Activated T-cell treated with anti-CD3 and anti-CD28 coated beads for 4 hours (primary cell): ENCODE results near the gene AGPS.
"Not testable (repeated sequence)": the region's sequence is repeated elsewhere in the genome, so short reads cannot be mapped to it uniquely, and the experiment has no call there.

ENCODE experiments used
- DNase-seq: peaks from one replicate; pipeline ENCODE4 v3.0.0-alpha.2; 2020

Gene AGPS

DNA sequence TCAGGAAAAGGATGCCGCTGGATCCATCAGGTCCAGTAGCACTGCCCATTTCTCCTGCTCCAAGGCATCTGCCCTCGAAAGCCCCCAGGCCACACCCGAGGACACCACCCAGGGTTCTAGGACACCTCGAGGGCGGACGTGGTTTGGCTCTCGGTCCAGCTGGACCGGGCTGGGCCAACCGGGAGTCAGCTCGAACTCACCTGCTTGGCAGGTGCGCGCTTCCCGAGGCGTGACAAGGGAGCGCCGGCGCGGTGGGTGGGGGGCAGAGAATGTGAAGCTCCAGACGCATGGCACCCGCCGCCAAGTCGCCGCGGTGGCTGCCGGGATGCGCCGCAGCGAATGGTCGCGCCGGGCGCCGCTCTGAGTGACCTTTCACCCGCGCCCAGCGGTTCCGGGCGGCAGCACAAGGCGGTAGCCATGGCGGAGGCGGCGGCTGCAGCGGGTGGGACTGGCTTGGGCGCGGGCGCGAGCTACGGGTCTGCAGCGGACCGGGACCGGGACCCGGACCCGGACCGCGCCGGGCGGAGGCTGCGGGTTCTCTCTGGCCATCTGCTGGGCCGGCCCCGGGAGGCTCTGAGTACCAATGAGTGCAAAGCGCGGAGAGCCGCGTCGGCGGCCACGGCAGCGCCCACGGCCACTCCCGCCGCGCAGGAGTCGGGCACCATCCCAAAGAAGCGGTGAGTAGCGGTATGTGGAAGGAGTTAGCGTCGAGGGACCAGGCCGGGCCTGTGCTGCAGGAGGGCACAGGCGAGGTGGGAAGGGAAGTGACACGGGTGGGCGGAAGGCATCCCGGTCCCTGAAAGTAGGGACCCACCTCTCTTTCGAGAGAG is at the start of gene AGPS:
TSS of gene AGPS (plus strand) at position 401 of the 830 bp plus-strand sequence. CDS start at position 418, 17 bp downstream.
- DNase-seq, result peak; percentile 50

DNA sequence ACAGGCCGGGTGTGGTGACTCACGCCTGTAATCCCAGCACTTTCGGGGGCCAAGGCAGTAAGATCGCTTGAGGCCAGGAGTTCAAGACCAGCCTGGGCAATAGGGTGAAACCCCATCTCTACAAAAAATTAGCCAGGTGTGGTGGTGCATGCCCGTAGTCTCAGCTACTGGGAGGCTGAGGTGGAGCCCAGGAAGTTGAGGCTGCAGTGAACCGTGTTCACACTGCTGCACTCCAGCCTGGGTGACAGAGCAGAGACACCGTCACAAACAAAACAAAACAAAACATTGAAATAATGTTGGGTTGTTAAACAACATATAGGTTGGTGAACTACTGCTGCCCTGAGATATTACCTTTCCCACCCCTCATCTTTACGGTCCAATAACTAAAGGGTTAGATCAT is 48.8 kb upstream of the AGPS start:
- no peak for DNase-seq

DNA sequence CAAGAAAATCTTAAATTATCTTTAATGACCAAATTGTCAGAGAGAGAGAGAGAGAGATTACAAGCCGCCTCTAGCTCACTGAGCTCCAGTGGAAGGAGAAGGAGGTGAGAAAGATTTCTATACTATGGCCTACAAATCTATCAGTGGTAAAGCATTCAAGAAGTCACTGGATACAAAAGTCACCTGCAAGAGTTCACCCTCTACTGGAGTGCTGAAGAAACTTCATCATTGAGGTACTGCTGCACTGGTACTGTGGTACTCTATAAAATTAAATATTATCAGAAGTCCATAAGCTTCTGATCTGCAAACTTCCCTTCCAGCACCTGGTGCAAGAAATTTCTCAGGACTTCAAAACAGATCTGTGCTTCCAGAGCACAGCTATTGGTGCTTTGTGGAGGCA is 48.3 kb upstream of the AGPS start:
- DNase-seq, result no peak

DNA sequence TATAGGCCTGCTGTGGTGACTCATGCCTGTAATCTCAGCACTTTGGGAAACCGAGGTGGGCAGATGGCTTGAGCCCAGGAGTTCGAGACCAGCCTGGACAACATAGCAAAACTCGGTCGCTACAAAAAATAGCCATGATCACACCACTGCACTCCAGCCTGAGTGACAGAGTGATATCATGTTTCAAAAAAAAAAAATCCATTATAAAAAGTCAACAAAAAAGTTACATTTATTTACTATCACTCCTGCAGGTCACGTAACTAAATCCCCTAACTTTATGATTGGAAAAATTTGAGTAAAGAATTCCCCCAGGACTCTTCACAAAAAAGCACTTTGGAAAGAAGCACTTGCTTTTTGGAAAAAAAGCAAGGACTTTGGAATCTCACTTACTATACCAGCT is 46.4 kb upstream of the AGPS start:
- DNase-seq, result no peak

DNA sequence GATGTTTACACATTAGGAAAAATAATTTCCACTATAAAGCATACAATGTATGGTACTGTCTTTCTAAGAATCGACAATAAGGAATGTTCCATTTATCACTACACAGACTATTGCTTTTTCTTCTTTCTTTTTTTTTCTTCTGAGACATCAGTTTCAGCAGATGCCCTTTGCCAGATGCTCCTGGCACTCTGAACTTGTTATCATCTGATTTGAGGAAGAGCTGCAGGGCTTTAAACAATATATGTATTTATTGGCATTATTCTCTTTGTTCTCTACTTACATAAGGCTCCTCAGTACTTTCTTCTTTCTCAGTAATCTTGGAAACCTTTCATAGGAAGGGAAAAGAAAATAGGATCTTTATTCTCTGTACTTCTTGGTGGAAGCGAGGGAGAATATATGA is 45.0 kb upstream of the AGPS start:
- DNase-seq, result no peak

DNA sequence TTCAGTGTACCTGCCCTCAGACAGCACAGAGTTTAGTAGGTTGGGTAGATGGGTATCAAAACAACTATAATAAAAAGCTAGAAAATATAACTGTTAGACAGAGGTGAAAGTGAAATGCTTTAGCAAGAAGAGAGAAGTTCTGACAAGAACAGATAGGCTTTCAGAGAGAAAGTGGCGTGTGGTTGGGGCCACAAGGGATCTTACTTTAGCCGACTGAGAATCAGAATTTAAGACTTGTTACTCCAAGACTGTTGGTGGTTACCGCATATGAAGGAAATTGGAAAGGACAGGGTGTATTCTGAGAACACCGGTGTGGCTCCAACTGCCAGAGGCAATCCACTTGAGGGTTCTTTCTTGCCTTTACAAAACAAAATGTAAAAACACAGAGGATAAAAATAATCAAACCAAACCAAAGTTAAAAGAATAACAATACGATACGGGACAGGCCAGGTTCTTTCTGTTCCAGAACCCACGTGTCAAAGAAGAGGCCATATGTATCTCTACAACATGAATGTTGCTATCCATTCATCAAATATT is 44.4 kb upstream of the AGPS start:
- no peak for DNase-seq

DNA sequence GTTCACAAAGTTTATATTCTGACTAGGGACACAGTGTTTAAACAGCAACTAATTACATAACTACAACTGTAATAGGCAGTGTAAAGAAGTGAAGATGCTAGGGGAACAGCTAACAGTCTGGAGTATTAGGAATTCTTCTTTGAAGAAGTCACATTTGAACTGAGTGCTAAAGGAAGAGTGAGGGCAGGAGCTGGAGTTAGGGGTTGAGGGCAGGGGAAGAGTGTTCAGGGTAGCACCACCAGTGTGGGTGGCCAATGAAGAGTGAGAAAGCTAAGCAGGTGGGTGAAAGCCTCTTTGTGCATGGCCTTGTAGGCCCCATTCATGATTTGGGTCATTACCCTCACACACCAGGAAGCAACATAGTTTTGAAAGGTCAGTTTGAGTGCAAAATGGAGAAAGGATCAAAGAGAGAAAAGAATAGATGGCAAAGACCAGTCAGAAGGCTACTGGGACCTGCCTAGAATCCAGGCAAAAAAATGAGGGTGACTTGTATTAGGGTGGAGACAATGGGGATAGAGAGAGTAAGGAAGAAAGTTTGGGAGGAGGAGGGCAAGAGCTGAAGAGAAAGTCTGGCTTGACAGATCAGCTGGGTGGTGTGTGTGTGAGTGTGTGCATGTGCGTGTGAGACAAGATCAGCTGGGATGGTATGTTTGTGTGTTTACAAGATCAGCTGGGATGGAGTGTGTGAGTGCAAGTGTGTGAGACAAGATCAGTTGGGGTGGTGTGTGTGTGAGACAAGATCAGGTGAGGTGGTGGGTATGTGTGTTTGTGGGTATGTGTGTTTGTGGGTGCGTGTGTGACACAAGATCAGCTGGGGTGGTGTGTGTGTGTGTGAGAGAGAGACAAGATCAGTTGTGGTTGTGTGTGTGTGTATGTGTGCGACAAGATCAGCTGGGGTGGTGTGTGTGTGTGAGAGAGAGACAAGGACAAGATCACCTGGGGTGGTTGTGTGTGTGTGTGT is 43.6 kb upstream of the AGPS start:
- DNase-seq, result no peak

DNA sequence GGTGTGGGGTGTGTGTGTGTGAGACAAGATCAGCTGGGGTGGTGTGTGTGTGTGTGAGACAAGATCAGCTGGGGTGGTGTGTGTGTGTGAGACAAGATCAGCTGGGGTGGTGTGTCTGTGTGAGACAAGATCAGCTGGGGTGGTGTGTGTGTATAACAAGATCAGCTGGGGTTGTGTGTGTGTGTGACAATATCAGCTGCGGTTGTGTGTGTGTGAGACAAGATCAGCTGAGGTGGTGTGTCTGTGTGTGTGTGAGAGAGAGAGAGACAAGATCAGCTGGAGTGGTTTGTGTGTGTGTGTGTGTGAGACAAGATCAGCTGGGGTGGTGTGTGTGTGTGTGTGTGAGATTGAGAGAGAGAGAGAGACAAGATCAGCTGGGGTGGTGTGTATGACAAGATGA is 41.9 kb upstream of the AGPS start:
- DNase-seq, result not testable (repeated sequence)

DNA sequence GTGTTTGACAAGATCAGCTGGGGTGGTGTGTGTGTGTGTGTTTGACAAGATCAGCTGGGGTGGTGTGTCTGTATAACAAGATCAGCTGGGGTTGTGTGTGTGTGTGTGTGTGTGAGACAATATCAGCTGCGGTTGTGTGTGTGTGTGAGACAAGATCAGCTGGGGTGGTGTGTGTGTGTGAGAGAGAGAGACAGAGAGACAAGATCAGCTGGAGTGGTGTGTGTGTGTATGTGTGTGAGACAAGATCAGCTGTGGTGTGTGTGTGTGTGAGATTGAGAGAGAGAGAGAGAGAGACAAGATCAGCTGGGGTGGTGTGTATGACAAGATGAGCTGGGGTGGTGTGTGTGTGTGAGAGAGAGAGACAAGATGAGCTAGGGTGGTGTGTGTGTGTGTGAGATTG is 41.5 kb upstream of the AGPS start:
- DNase-seq, result not testable (repeated sequence)

DNA sequence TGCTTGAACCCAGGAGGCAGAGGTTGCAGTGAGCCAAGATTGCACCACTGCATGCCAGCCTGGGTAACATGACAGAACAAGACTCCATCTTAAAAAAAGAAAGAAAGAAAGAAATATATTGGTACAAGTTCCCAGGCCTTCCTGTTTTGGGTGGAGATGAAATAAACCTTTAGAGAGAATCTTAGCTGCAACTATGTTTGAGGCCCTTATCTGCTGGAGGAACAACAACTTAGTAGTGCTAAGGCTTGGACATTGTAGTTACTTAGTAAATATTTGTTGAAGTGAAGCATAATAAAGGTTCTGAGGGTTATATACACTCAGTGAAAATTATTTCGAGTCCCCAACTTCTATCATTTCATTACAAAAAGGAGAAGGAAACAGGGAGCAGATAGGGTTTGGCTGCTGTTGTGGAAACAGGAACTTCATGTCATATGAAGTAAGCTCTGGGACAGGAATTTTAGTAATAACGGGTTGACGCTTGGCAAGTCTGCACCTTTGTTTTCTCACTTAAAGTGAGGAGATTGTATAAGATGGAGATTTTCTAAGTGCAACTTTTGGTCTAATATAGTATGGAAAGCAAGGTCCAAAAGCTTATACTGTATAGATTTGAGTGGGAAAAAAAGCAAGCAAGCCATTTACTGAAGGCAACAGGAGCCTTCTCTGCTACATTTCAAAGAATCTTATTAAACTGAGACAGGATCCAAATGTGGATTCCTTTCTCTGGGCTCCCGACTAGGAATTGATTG is 40.0 kb upstream of the AGPS start:
- DNase-seq, result no peak

DNA sequence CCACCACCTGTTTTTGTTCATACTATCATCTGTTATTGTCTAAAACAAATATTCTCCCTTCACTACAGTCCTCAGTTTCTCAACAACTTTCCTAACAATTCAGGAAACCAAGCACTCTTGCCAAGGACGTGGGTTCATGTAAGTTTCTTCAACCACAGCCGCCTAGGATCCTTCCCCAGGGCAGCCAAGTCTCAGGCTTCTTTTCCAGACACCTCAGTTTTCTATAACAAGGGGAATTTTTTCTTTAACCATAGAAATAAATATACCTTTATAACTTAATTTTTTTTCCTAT is 39.4 kb upstream of the AGPS start:
- DNase-seq, result no peak

DNA sequence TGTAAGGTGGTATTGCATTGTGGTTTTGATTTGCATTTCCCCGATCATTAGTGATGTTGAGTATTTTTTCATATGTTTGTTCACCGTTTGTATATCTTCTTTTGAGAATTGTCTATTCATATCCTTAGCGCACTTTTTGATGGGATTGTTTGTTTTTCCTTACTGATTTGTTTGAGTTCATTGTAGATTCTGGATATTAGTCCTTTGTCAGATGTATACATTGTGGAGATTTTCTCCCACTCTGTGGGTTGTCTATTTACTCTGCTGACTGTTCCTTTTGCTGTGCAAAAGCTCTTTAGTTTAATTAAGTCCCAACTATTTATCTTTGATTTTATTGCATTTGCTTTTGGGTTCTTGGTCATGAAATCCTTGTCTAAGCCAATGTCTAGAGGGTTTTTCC is 38.0 kb upstream of the AGPS start:
- not testable (repeated sequence) for DNase-seq

DNA sequence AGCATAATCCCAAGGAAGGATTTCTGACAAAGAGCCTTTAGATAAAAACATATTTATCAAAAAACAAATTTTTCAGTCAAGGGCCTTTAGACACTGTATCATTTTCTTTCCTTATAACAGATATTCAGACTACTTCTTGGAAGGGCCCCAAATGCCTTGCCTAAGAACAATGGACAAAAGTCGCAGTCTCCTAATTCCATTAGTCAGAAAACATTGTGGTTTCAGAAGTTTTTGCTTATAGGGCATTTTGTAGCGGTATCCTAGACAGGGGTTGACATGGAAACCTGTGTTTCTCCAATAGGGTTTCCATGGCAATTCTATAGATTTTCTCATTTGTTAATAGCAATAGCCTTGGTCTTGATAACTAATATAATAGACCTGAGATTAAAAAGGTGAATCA is 36.7 kb upstream of the AGPS start:
- no peak for DNase-seq

DNA sequence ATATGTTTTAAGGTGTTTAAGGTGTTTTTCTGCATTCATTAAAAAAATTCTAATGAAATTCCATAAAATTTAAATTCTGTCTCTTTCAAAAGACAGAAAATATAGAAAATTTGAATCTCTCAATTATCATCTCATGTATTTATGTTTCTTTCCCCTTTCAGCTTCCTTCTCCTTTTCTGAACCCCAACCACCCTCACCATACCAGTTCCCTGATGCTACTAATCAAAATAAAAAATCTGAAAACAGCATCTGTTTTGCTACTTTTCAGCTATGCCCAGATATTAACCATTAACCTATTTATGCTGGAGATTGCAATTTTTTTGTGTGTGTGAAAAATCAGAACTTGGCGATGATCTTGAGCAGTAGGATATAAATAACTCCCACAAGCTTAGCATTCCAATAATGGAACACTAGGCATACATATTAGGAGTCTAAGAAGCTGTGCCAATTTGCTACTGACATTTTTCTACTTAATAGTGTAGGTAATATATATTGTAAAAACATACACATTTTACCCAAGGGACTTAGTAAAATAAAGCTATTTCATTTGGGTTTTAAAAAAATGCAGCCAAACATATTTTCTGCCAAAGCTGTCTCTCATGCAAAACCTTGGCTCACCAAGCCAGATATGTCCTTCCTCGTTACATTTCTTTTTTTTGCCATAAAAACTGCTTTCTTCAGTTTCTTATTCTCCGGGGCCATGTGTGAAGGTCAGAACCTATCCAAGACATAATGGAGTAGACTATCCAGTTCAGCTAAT is 32.6 kb upstream of the AGPS start:
- no peak for DNase-seq

DNA sequence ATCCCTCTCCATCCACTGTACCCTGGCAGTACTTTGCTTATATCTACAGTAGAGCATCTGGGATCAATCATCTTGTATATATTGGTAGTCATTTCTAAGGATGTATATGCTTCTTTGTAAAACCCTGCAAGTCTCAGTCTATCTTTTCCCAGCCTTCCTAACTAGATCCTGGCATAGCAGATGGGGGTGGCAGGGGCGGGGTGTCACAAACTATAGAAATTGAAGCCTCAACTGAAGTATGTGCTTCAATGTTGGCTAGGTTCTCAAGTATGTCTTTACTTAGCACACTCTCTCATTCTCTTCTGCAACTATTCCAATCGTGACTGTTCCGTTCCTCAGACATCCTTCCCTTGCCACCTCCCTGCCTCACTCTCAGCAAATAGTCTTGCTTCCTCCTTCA is 30.1 kb upstream of the AGPS start:
- no peak for DNase-seq

DNA sequence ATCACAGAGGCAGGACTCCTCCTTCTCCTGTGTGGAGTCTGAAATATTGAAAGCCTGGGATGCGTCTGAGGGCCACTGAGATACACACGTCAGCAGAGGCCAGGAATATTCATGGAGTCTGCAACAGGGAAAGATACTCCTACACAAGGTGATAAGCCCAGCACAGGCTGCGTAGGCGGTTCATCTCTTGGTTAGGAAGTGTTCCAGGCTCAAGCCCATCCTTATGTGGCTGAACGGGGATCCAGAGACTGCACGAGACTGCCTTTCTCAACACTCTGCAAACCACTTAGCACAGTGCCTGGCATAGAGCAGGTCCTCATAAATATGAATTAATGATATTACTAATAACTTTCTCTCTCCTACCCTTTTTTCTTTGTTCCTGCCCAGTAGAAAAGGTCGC is 29.2 kb upstream of the AGPS start:
- no peak for DNase-seq

DNA sequence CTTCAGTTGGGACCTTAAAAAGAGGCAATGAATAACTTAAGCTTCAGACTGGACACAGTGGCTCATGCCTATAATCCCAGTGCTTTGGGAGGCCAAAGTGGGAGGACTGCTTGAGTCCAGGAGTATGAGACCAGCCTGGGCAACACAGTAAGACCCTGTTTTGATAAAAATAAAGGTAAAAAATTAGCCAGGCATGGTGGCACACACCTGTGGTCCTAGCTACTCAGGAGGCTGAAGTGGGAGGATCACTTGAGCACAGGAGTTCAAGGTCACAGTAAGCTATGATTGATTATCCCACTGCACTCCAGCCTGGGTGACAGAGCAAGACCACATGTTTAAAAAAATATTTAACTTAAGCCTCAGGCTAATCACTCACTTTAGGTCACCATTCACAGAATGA is 26.8 kb upstream of the AGPS start:
- not testable (repeated sequence) for DNase-seq

DNA sequence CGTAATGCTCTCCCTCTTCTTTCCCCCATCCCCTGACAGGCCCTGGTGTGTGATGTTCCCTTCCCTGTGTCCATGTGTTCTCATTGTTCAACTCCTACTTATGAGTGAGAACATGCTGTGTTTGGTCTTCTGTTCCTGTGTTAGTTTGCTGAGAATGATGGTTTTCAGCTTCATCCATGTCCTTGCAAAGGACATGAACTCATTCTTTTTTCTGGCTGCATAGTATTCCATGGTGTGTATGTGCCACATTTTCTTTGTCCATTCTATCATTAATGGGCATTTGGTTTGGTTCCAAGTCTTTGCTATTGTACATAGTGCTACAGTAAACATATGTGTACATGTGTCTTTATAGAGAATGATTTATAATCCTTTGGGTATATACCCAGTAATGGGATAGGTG is 24.6 kb upstream of the AGPS start:
- DNase-seq, result not testable (repeated sequence)

DNA sequence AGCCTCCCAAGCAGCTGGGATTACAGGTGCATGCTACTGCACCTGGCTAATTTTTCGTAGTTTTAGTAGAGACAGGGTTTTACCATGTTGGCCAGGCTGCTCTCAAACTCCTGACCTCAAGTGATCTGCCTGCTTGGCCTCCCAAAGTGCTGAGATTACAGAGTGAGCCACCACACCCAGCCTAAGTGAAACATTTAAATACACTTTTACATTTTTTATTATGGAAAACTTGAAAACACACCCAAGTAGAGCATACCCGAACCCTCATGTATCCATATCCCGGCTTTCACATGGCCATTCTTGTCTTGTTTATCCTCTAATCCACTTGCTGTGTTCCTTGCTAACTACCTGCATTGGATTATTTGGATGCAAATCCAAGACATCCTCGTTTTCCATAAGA is 13.2 kb upstream of the AGPS start:
- DNase-seq, result no peak

DNA sequence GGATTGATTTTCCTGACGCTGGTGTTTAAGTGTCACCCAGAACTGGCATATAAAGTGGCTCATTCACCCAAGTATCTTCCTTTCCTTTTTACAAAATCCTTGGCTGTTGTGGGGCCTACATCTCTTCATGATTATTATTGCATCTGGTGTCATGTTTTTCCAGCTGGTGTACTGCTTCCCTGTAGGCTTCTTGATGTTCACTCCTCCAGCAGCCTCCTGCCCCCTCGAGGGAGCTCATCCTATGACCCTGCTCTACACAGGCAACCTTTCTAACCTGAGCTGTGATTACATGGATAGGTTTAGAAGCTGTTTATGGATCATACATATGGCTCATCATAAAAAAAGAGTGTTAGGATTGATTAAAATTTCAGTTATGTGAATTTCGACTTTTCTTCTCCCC is 12.4 kb upstream of the AGPS start:
- no peak for DNase-seq

DNA sequence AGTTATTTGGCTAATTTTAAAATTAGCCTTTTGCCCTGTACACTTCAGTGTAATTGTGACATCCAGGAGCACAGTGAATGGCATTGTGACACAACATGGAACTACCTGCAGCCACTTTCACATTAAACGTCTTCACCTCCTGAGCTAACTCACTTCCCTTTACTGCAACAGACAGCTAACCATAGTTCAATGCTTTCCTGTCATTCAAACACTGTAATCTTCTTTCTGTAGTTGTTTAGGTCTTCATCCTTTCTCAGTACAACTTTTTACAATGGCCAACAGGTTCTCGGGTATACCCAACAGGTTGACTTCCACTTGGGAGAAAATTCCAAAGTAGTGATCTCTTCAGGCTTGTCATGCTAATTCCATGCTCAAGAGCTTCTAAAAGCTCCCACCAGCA is 8.6 kb upstream of the AGPS start:
- no peak for DNase-seq

DNA sequence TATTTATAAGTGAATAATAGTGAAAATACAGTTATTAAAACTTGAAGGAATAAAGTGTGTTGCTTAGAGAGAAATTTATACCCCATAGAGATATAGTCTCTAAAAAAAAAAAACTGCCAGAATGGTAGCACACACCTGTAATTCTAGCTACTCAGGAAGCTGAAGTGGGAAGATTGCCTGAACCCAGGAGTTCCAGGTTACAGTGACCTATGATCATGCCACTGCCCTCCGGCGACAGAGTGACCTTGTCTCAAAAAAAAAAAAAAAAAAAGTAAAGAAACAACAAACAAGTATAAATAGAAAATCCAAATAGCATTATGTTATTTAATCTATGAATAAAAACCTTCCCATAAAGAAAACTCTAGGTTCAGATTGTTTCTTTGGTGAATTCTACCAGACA is 7.4 kb upstream of the AGPS start:
- DNase-seq, result no peak
